ENCODE data around the gene HMSD.

HMSD gene

GRCh38 chr18:63997041-63997440 lies 47.9 kb downstream of the HMSD start:
- no peak for DNase-seq

- DNase-seq: no peak
Observed at GRCh38 chr18:63997606-63998005, 48.5 kb downstream of the HMSD start.

DNA sequence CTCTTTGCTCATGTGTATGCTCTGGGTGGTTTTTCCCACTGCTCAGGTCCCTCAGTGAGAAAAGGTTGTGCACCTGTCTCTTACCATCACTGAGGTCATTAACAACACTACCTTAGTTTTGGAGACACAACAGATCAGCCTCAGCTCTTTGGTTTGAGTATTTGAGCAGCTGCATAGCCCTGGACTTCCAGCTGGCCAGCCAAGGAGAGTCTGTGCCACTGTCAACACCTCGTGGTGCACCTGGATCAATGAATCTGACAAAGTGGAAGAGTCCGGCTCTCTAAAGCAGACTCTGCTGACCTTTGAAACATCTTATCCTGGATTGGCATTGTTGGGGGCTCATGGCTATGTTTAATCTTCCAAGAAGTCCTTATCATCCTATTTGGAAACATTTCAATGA lies 50.8 kb downstream of the HMSD start:
- DNase-seq: no peak

GRCh38 chr18:64002581-64002980 lies 53.5 kb downstream of the HMSD start:
- DNase-seq: no peak

DNA sequence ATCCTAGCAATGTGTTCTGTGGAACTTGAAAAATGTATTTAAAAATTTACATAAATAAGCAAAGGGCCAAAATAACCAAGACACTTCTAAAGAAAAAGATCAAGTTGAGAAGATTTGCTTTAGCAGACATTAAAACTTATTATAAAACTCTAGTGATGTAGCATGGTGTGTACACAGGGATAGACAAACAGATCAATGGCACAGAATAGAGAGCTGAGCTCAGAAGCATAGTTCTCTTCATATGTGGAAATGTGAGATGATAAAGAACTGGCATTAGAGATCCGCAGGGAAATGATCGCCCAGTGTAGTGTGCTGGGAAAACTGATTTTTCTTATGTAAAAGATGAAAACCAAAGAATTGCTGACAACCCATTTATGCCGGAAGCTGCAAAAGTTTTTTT lies 60.2 kb downstream of the HMSD start:
- no peak for DNase-seq

Data from activated T-cell treated with anti-CD3 and anti-CD28 coated beads, Interleukin-2, amount 50 U/mL, for 1 hour (primary cell).